ENCODE results near the gene SOX18.
"Not testable (repeated sequence)": the region's sequence is repeated elsewhere in the genome, so short reads cannot be mapped to it uniquely, and the experiment has no call there.

SOX18 gene

DNA sequence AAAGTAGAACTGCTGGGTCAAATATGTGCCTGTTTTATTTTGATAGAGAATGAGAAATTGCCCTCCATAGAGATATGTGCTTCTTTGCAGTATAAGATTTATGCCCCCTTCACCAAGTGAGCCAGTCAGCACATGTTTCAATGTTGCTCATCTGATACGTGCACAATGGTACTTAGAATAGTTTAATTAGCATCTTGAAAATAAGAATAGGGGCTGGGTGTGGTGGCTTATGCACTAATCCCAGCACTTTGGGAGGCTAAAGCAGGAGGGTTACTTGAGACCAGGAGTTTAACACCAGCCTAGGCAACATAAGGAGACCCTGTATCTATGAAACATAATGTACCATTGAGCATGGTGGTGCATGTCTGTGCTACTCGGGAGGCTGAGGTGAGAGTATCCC is 33.8 kb downstream of the SOX18 start:
- no peak for DNase-seq

DNA sequence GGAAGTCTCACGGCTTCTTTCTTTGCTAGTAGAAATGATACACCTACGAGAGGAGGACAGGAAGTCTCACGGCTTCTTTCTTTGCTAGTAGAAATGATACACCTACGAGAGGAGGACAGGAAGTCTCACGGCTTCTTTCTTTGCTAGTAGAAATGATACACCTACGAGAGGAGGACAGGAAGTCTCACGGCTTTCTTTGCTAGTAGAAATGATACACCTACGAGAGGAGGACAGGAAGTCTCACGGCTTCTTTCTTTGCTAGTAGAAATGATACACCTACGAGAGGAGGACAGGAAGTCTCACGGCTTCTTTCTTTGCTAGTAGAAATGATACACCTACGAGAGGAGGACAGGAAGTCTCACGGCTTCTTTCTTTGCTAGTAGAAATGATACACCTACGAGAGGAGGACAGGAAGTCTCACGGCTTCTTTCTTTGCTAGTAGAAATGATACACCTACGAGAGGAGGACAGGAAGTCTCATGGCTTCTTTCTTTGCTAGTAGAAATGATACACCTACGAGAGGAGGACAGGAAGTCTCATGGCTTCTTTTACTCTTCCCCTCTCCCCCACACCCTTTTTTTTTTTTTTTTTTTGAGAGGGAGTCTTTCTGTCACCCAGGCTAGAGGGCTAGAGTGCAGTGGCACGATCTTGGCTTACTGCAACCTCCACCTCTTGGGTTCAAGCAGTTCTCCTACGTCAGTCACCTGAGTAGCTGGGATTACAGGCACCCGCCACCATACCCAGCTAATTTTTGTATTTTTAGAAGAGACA is 36.9 kb downstream of the SOX18 start:
- DNase-seq = not testable (repeated sequence)

DNA sequence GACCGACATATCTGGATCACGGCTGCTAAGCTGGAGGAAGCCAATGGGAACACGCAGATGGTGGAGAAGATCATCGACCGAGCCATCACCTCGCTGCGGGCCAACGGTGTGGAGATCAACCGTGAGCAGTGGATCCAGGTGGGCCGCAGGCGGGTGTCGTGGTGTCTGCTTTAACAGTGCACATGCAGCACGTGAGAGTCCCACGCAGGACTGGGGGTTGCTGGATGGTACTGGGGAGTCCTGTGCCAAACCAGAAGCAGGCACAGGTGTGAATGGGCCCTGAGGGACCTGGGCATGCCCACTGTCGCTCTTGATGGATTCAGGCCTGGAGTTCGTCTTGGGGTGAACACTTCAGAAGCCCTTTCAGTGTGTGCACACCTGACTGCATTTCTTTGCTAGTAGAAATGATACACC is 38.1 kb downstream of the SOX18 start:
- no peak for DNase-seq

DNA sequence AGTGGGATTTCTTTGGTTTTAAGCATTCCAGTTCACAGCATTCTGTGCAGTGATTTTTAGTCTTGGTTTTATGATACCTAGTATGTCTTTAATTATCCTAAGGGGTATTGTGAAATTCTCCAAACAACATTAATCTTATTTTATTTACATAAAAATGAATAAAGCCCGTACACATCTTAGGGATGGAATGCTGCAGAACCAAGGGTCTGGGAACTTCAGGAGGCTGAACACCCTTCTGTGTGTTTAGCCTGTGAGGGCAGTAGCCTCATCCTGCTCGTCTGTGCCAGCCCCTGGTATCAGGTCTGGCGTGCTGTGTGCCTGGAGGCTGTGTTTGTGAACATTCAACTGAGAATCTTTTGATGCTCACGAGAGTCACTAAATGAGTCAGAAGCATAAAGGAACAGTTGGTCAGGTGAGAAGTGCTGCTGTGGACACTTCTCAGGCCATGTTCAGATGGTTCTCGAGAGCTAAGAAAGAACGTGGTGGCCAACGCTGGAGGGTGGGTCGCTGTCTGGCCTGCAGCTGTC is 38.7 kb downstream of the SOX18 start:
- no peak for DNase-seq

DNA sequence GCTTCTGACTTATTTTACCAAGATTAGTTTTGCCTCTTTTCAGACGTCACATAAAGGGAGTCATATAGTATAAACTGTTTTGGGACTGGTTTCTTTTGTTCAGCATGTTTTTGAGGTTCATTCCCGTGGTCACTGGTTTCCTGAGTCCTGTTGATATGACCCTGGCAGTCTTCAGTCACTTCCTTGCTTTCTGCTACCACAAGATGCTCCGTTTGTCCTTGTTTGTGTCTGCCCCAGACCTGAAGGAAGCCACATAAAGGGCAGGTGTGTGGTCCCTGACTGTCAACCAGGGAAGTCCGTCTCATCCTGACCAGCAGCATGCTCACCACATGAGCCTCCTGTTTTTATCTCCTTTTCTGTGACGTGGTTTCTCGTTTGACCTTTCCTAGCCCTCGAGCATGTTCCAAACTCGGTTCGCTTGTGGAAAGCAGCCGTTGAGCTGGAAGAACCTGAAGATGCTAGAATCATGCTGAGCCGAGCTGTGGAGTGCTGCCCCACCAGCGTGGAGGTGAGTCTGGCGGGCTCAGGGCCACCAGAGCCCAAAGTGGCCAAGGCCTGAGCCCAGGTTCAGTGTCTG is 39.5 kb downstream of the SOX18 start:
- DNase-seq = no peak

DNA sequence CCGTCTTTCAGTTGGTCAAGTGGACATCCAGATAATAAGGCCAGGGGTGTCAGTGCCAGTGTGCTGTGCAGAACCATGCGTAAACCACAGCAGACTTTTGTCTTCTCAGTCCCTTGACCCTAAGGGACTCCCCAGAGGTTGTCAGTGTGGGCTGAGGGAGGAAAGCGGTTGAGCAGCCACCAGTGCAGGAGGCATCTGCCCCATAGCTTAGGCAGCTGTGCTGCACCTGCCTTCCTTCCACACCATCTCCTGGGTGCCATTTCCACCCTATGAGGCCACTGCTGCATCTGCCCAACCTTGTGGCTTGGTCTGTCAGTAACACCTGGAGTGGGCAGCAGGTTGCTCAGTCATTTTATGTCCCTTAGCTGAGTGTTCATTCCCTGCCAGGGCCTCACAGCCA is 42.5 kb downstream of the SOX18 start:
- DNase-seq = peak; percentile 23

DNA sequence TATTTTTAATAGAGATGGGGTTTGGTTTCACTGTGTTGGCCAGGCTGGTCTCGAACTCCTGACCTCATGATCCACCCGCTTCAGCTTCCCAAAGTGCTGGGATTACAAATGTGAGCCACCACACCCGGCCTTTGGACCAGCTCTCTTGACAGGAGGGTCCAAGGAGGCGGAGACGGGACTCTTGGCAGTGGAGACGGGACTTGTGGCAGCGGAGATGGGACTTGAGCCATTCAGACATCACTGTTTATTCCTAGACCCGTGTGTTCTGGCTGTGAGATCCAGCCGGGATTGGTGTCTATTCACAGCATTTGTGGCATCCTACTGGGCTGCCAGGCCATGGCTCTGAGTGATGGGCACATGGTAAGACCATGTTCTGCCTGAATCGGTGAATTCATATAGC is 42.9 kb downstream of the SOX18 start:
- DNase-seq = no peak

DNA sequence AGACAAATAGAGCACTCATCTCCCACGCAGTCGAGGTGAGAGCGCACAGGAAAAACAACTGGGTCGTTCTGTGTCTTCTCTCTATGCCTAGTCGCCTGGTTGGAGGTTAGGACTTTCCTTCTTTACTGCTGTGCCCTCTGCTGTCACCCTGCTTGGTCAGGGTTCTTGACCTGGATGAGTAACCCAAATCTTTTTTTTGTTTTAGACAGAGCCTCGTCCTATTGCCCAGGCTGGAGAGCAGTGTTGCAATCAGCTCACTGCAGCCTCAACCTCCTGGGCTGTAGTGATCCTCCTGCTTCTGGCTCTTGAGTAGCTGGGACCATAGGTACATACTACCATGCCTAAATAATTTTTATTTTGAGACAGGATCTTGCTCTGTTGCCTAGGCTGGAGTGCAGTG is 44.0 kb downstream of the SOX18 start:
- no peak for DNase-seq

DNA sequence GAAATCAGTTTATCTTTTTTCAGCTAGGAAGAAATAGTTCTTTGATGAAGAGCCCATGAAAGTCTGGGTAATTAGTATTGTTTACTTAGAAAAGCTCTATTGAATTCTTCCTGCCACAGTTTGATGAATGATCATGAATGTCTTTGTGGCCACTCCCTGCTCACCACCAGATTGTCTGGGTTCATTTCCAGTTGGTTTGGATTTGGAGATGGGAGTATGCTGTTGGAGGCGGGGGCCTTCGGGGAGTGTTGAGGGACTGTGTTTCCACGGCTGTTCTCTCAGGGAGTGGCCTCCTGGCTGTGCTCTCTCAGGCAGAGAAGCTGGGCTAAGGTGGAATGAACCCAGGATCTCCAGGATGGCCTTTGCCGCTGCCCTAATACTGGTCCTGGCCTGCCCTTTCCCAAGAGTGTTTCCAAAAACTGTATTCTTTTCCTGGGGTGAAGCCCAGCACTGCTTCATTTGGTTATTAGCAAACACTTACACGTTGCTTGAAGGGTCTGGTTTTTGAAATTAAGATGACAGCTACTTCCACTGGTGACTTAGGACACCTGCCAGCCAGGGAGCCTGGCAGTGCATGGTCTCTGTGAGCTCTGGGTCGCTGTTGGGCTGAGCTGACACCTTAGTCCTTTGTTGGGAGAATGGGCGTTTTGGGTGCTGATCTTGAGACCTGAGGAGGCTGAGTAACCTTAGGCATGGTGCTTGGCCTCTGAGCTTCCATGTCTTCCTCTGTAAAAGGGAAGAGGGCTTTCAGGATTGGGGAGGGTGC is 45.3 kb downstream of the SOX18 start:
- peak; percentile 63 for DNase-seq

DNA sequence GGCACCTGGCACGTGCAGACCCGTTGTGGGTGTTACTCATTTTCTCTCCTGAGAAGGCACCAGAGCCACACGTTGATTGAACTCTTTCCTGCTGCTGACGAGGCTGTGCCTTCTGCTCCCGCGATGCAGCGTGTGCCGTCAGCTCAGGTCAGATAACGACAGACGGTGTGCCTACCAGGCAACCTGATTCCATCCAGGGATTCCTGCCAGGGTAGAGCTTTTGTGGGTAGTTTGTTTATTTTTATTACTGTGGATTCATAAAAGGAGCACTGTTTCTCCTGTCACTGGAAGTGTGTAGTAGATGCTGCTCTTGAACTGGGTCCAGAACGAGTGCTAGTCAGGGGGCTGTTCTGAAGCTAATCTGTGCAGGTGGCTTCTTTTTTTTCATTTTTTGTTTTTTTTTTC is 47.8 kb downstream of the SOX18 start:
- DNase-seq = peak; percentile 9

DNA sequence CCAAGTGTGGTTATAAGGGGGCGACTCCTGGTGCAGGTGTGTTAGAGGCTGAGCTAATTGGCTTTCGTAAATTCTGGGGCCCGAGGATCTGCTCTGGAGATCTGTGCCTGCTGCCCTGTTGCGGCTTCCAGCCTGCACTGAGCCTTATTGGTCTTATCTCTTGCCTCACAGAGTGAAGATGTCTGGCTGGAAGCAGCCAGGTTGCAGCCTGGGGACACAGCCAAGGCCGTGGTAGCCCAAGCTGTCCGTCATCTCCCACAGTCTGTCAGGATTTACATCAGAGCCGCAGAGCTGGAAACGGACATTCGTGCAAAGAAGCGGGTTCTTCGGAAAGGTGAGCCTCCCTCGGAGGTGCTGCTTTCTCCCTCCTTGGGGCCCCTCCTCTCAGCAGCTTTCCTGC is 48.5 kb downstream of the SOX18 start:
- DNase-seq = no peak

Measured in COR-L47 (cell line).